IMR-90 (cell line): ENCODE results near the gene STX17. TPM values are rescaled to one million over a fixed set of nuclear protein-coding genes. Genes with fewer than 3 reads are reported as not detected.
A peak's percentile ranks its signal among the peaks of the same experiment; 100 is the strongest.

Source experiments
- ATAC-seq: fragments of 200-7000 bp; cut with Tn5 transposase; 2 replicates; pipeline ENCODE4 v1.9.1; 2020; ENCODE audit warnings: low read depth, mild to moderate bottlenecking, moderate library complexity
- BruUV-seq: library from RNA; stranded (reverse); fragments of 400-500 nt; replicated peaks from 2 replicates; lab custom pipeline; 2021; lab: Mats Ljungman, UMichigan
- CTCF ChIA-PET: fragments of 300-600 bp; formaldehyde crosslinking; extraction: SDS; loops from one replicate; lab custom pipeline; 2021; ENCODE audit warnings: antibody characterized with exemption; lab: Yijun Ruan, JAX
- POLR2A ChIA-PET: fragments of 300-600 bp; sonication (Branson Sonifier 250); formaldehyde crosslinking; loops from one replicate; lab custom pipeline; 2022; ENCODE audit warnings: antibody characterized with exemption; ENCODE audit not compliant: unreplicated experiment; lab: Charles Lee
- DNase-seq: peaks from one replicate; pipeline ENCODE4 v3.0.0; 2013
- H2AFZ ChIP-seq: replicated peaks from 2 replicates; pipeline ENCODE3; 2013; ENCODE audit warnings: low read length, mild to moderate bottlenecking; ENCODE audit not compliant: poor library complexity
- H2AK5ac ChIP-seq: 2 replicates; pipeline ENCODE4 v1.6.1; 2013; ENCODE audit warnings: low read depth, low read length, inconsistent platforms
- H2AK9ac ChIP-seq: replicated peaks from 2 replicates; pipeline ENCODE3; 2013; ENCODE audit warnings: mild to moderate bottlenecking, low read depth, low read length, moderate library complexity; ENCODE audit not compliant: poor library complexity
- H2BK120ac ChIP-seq: 2 replicates; pipeline ENCODE4 v1.6.1; 2013; ENCODE audit warnings: low read depth, low read length, inconsistent platforms
- H2BK15ac ChIP-seq: 3 replicates; pipeline ENCODE4 v1.6.1; 2013; ENCODE audit warnings: low read depth, low read length, inconsistent platforms
- H2BK20ac ChIP-seq: 2 replicates; pipeline ENCODE4 v1.6.1; 2013; ENCODE audit warnings: low read depth, mild to moderate bottlenecking, inconsistent platforms, low read length, moderate library complexity
- H2BK5ac ChIP-seq: 2 replicates; pipeline ENCODE4 v1.6.1; 2013; ENCODE audit warnings: mild to moderate bottlenecking, low read depth, low read length, inconsistent platforms; ENCODE audit not compliant: poor library complexity, severe bottlenecking
- H3K14ac ChIP-seq: replicated peaks from 2 replicates; pipeline ENCODE4 v1.6.1; 2013; ENCODE audit warnings: low read depth, low read length, inconsistent platforms
- H3K18ac ChIP-seq: 2 replicates; pipeline ENCODE4 v1.6.1; 2013; ENCODE audit warnings: low read depth, low read length, control low read depth
- H3K23ac ChIP-seq: 2 replicates; pipeline ENCODE4 v1.6.1; 2013; ENCODE audit warnings: low read depth, low read length, inconsistent platforms
- H3K27ac ChIP-seq: 2 replicates; pipeline ENCODE4 v1.5.1; 2013; ENCODE audit warnings: mild to moderate bottlenecking, control low read depth, low read length; ENCODE audit not compliant: insufficient read depth
- H3K27me3 ChIP-seq: 2 replicates; pipeline ENCODE4 v1.6.1; 2013; ENCODE audit warnings: low read length; ENCODE audit not compliant: control insufficient read depth, insufficient read depth
- H3K36me3 ChIP-seq: 2 replicates; pipeline ENCODE4 v1.6.1; 2013; ENCODE audit warnings: low read length, mixed read lengths; ENCODE audit not compliant: control insufficient read depth, insufficient read depth
- H3K4ac ChIP-seq: 2 replicates; pipeline ENCODE4 v1.6.1; 2013; ENCODE audit warnings: low read depth, low read length, inconsistent platforms
- H3K4me1 ChIP-seq: 2 replicates; pipeline ENCODE4 v1.6.1; 2013; ENCODE audit warnings: low read length, mixed read lengths; ENCODE audit not compliant: control insufficient read depth, insufficient read depth
- H3K4me2 ChIP-seq: 2 replicates; pipeline ENCODE4 v1.6.1; 2013; ENCODE audit warnings: low read depth, mild to moderate bottlenecking, control low read depth, low read length, moderate library complexity
- H3K4me3 ChIP-seq: 2 replicates; pipeline ENCODE4 v1.5.1; 2013; ENCODE audit warnings: low read depth, mild to moderate bottlenecking, control low read depth, low read length, moderate library complexity; ENCODE audit not compliant: insufficient read depth
- H3K56ac ChIP-seq: 2 replicates; pipeline ENCODE4 v1.6.1; 2013; ENCODE audit warnings: low read length, inconsistent platforms; ENCODE audit not compliant: insufficient read depth; ENCODE audit errors: extremely low read depth
- H3K79me1 ChIP-seq, 2 experiments: 2 replicates each; pipeline ENCODE4 v1.6.1; 2013; ENCODE audit warnings: low read length in 2 of 2, inconsistent platforms in 1 of 2, low read depth in 1 of 2
- H3K9ac ChIP-seq: 2 replicates; pipeline ENCODE4 v1.6.1; 2013; ENCODE audit warnings: low read depth, low read length, control low read depth
- H3K9me1 ChIP-seq: 2 replicates; pipeline ENCODE4 v1.6.1; 2013; ENCODE audit warnings: low read length, inconsistent platforms; ENCODE audit not compliant: insufficient read depth
- H3K9me3 ChIP-seq: 2 replicates; pipeline ENCODE4 v1.6.1; 2013; ENCODE audit warnings: low read length; ENCODE audit not compliant: control insufficient read depth, insufficient read depth
- H4K20me1 ChIP-seq: 2 replicates; pipeline ENCODE4 v1.6.1; 2013; ENCODE audit warnings: low read length, inconsistent platforms; ENCODE audit not compliant: insufficient read depth
- H4K5ac ChIP-seq: 2 replicates; pipeline ENCODE4 v1.6.1; 2013; ENCODE audit warnings: mild to moderate bottlenecking, low read depth, low read length, control low read depth
- H4K8ac ChIP-seq, 2 experiments: 2 replicates each; pipeline ENCODE4 v1.6.1; 2013; ENCODE audit warnings: low read depth in 2 of 2, low read length in 2 of 2, control low read depth in 1 of 2, inconsistent platforms in 1 of 2
- H4K91ac ChIP-seq: 2 replicates; pipeline ENCODE4 v1.6.1; 2013; ENCODE audit warnings: low read depth, low read length, inconsistent platforms; ENCODE audit not compliant: insufficient read depth
- WGBS, 2 experiments: methylation state at CpG; one replicate each; pipeline versions ENCODE4 v1.1.5 to v1.1.7; 2013; ENCODE audit warnings: missing lambda C conversion rate in 2 of 2; ENCODE audit not compliant: insufficient read length in 1 of 2; ENCODE audit errors: extremely low coverage in 2 of 2; 5-methylcytosine and 5-hydroxymethylcytosine counted together
- dilution Hi-C: fragments of 300-500 bp; cut with HindIII; formaldehyde crosslinking; loops from one replicate; pipeline ENCODE4 v1.14.3; 2018; ENCODE audit warnings: low sequenced_read_pairs; ENCODE audit not compliant: unreplicated experiment
- in situ Hi-C: fragments of 300-500 bp; cut with MboI; formaldehyde crosslinking; loops from 3 replicates; pipeline ENCODE4 v1.14.3; 2019; ENCODE audit warnings: low sequenced_read_pairs, inconsistent platforms, mixed read lengths
- intact Hi-C: fragments of 100-400 bp; cut with micrococcal nuclease; formaldehyde crosslinking; loops from 2 replicates; pipeline ENCODE4 v1.10.0; 2022
- polyA plus RNA-seq, 3 experiments: library from polyadenylated mRNA; depleted of rRNA; stranded (reverse); fragments of >200 nt; gene quantifications; 2 replicates each; pipeline ENCODE4 v1.2.3, GENCODE V29; 2012; ENCODE audit warnings: low replicate concordance in 1 of 3
- total RNA-seq: library from RNA; depleted of rRNA; stranded (reverse); fragments of >200 nt; gene quantifications from 2 replicates; pipeline ENCODE4 v1.2.3, GENCODE V29; 2012
- TF ChIP-seq, protein P1 (sequence below): fragments of 150-350 bp; IDR thresholded peaks from 2 replicates; pipeline ENCODE4 v1.6.1; 2016; ENCODE audit warnings: low read depth, mild to moderate bottlenecking, low read length, moderate library complexity, borderline replicate concordance

STX17 gene
- total and polyA plus RNA-seq, 2 of the 4 experiments (the other 2 are of a cell fraction) = 6.2 to 11.7 TPM

DNA sequence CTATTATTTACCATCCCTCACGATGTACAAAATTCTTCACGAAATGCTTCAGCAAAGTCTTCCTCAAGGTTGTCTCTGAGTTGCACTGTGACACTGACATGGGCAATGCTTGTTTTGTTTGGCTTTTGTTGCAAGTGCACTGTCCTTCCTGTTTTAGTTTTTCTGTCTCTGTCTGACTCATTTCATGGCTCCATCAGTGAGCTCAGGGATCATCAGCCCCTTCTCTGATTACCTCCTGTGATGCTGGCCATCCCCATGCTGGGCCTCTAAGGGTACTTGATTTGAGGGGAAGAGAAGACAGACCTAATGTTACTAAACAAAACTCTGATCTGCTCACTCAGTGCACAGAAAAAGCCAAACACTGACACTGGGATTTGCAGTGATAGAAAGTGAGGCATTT, 37.6 kb upstream of the STX17 start:
- no peak overlapping the region for H2AK5ac ChIP-seq
- H3K4me1 ChIP-seq = peaks cover 9% of the 10 kb centered on the region; the same call in 1 of the 2 replicates
- H3K27me3 ChIP-seq = no peaks in the 10 kb centered on the region
- DNase-seq = peak; percentile 30
- no peak overlapping the region for H2AK9ac ChIP-seq
- POLR2A ChIA-PET = no interaction called here
- peaks cover 1% of the 10 kb centered on the region; the same call in 1 of the 2 replicates for H3K36me3 ChIP-seq
- no peaks in the 10 kb centered on the region for H3K79me1 ChIP-seq
- H2AFZ ChIP-seq = no peak overlapping the region
- H2BK15ac ChIP-seq = 0 out of 3 replicates have a peak overlapping the region, but pooled peaks have one; percentile 15
- in situ Hi-C loops = no loop called here
- no peak overlapping the region for H4K8ac ChIP-seq
- no TSS peak for BruUV-seq
- no peak overlapping the region for H3K14ac ChIP-seq
- no peak overlapping the region for H3K4me3 ChIP-seq
- no CpG with 5 or more reads among the region's 2 CpGs for WGBS, 2 experiments
- H3K9ac ChIP-seq = no peak overlapping the region
- CTCF ChIA-PET = no interaction called here
- H3K23ac ChIP-seq = no peak overlapping the region
- no peak overlapping the region for H2BK20ac ChIP-seq
- H3K27ac ChIP-seq = no peak overlapping the region
- H3K4ac ChIP-seq = peak overlapping the region; percentile 46
- ATAC-seq = peak; percentile 41; the same call in 1 of the 2 replicates
- H3K9me1 ChIP-seq = peaks cover 7% of the 10 kb centered on the region; the same call in 1 of the 2 replicates
- no peak overlapping the region for H3K4me2 ChIP-seq
- H2BK5ac ChIP-seq = no peak overlapping the region
- no peak overlapping the region for H4K5ac ChIP-seq
- H3K9me3 ChIP-seq = no peaks in the 10 kb centered on the region
- peaks cover 4% of the 10 kb centered on the region; the same call in 1 of the 2 replicates for H4K20me1 ChIP-seq
- no peak overlapping the region for H3K18ac ChIP-seq
- no peak overlapping the region for H3K56ac ChIP-seq
- intact Hi-C loops = no loop called here
- dilution Hi-C loops = no loop called here
- H4K91ac ChIP-seq = no peak overlapping the region
- no peak overlapping the region for H2BK120ac ChIP-seq
- TF ChIP-seq, protein P1, sequence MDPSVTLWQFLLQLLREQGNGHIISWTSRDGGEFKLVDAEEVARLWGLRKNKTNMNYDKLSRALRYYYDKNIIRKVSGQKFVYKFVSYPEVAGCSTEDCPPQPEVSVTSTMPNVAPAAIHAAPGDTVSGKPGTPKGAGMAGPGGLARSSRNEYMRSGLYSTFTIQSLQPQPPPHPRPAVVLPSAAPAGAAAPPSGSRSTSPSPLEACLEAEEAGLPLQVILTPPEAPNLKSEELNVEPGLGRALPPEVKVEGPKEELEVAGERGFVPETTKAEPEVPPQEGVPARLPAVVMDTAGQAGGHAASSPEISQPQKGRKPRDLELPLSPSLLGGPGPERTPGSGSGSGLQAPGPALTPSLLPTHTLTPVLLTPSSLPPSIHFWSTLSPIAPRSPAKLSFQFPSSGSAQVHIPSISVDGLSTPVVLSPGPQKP = no peak
